Progenitor cell of endocrine pancreas (in vitro differentiated cells): ENCODE data around the gene ZNF749. TPM values are rescaled to one million over a fixed set of nuclear protein-coding genes. Genes with fewer than 3 reads are reported as not detected.

Experiments
- DNase-seq: peaks from one replicate; pipeline ENCODE4 v3.0.0; 2021; ENCODE audit warnings: low spot score; ENCODE audit not compliant: unreplicated experiment
- H3K27ac Mint-ChIP-seq: 2 replicates; pipeline ENCODE4 v1.8.0; 2021; ENCODE audit warnings: mild to moderate bottlenecking, moderate library complexity, mixed read lengths
- H3K27me3 Mint-ChIP-seq: 2 replicates; pipeline ENCODE4 v1.8.0; 2021; ENCODE audit warnings: mixed read lengths
- H3K36me3 Mint-ChIP-seq: 2 replicates; pipeline ENCODE4 v1.8.0; 2022; ENCODE audit warnings: mixed read lengths; ENCODE audit not compliant: insufficient read depth
- H3K4me1 Mint-ChIP-seq: 2 replicates; pipeline ENCODE4 v1.8.0; 2021; ENCODE audit warnings: low read depth, mixed read lengths
- H3K4me3 Mint-ChIP-seq: 2 replicates; pipeline ENCODE4 v1.8.0; 2021; ENCODE audit warnings: low read depth, mild to moderate bottlenecking, moderate library complexity, mixed read lengths
- H3K9me3 Mint-ChIP-seq: 2 replicates; pipeline ENCODE4 v1.8.0; 2021; ENCODE audit warnings: low read depth, mixed read lengths
- total RNA-seq: library from RNA; stranded (reverse); gene quantifications from 2 replicates; pipeline ENCODE4 v1.2.1, GENCODE V29; 2021
- TF ChIP-seq, protein P1 (sequence below): fragments of 200-600 bp; sonication (generic); IDR thresholded peaks from one replicate; pipeline ENCODE4 v1.5.0; 2021; ENCODE audit warnings: antibody characterized with exemption, mild to moderate bottlenecking; ENCODE audit not compliant: unreplicated experiment

Gene ZNF749
- total RNA-seq, 1 donor from 2014 or later: 25.1 TPM

DNA sequence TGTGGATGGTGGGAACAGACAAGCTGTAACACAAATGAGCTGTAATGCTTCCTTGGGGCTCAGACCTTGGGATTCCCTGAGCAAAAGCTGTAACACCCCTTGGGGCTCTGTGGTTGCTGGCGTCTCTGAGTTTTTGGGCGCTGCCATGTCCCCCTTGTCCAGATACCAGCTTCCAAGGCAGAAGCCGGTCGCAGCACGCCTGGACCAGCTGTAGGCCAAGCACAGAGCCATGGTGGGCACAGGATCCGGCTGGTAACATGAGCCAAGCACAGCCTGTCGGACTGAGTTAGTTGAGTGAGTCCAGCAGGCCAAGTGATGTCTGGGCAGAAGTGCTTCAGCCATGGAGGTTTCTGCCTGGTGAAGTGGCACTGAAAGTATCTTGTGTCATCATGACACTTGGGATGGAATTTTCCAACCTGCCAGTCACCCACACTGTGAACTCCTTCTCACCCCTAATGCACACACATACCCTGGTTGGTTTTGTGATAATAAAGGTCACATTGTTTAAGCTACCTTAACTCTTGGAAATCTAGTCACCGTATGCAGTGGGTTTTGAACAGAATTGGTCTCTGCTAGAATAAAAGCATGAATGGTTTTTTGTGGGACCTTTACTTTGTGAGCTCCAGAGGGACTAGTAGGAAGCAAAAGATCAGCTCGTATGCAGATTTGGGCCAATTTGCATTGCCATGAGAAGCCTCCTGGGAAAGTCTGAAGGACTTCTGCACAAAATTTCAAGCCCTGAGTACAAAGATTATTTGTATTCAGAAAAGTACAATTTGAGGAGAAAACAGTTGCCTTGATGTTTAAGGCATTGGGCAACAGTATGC is 31.2 kb upstream of the ZNF749 start:
- peaks cover 25% of the 10 kb centered on the region for H3K9me3 Mint-ChIP-seq
- no peak overlapping the region for H3K27ac Mint-ChIP-seq
- no peaks in the 10 kb centered on the region for H3K27me3 Mint-ChIP-seq
- no peak overlapping the region for H3K4me3 Mint-ChIP-seq
- peaks cover 1% of the 10 kb centered on the region for H3K4me1 Mint-ChIP-seq
- H3K36me3 Mint-ChIP-seq: peaks cover 30% of the 10 kb centered on the region
- DNase-seq: no peak
- TF ChIP-seq, protein P1, sequence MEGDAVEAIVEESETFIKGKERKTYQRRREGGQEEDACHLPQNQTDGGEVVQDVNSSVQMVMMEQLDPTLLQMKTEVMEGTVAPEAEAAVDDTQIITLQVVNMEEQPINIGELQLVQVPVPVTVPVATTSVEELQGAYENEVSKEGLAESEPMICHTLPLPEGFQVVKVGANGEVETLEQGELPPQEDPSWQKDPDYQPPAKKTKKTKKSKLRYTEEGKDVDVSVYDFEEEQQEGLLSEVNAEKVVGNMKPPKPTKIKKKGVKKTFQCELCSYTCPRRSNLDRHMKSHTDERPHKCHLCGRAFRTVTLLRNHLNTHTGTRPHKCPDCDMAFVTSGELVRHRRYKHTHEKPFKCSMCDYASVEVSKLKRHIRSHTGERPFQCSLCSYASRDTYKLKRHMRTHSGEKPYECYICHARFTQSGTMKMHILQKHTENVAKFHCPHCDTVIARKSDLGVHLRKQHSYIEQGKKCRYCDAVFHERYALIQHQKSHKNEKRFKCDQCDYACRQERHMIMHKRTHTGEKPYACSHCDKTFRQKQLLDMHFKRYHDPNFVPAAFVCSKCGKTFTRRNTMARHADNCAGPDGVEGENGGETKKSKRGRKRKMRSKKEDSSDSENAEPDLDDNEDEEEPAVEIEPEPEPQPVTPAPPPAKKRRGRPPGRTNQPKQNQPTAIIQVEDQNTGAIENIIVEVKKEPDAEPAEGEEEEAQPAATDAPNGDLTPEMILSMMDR: no peak

DNA sequence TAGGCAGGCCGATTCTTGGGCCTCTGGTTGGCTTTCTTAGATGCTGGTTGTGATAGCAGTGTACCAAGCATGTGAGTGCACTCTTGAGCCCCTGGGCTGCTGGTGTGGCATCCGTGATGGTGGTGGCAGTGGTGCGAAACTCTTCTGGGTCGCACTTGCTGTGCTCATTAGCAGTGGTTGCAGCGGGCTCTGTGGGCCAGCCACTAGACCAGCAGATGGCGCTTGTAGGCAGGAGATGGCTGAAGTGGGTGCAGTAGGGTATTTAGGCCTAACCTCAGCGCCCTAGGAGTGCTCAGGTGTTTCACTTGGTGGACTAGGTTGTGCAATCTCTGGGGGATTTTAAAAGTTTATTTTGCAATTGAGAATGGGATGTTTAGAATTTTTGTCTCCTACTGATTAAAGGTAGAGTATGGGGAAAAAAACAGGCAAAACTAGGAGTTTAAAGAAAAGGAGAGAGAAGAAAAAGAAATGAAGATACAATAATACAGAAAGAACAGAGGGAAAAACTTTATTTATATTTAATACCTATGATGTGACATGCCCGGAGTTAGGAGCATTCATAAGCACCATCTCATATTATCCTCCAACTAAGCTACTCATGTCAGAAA is 28.5 kb upstream of the ZNF749 start:
- TF ChIP-seq, protein P1: peak; percentile 82
- Mint-ChIP-seq H3K27ac (no peak overlapping the region), H3K36me3 (peaks cover 8% of the 10 kb centered on the region), H3K4me3 (no peak overlapping the region), H3K9me3 (peaks cover 6% of the 10 kb centered on the region), H3K4me1 (peaks cover 8% of the 10 kb centered on the region), H3K27me3 (no peaks in the 10 kb centered on the region)
- DNase-seq: peak; percentile 62

DNA sequence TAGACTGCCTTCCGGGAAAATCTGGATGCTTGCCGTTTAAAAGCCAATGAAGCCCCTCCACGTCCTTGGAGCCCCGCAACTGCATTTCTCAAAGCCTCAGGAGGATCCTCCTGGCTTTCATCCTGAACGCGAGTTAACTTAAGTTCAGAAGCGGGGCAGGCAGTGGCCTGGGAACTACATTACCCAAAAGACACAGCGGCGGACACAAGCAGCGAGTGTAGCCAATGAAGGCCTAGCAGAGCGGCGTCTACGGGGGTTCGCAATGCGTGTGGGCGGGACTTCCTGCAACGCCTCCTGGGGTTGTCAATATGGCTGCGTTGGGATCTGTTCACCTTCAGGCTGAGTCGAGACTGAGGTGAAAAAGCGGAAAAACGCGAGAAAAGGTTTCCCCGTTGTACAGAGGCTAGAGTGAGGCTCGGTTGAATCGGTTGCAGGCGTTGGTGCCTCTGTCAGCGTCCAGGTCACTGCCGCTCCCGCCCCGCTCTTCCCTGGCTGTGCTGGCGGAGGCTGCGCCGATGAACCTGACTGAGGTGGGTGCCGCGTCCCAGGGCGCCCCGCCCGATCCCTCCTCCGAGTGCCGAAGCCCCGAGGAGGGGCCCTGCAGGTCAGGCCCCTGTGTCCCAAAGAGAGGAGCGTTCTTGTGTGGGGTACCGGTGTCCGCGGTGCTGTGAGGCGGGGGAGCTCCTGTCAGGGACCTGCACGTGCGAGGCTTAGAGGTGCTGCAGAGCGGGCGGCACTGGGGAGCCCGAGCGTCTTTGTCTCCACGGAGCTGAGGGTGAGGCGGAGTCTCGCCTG is 24.1 kb upstream of the ZNF749 start, which contains the start of gene ZNF17:
TSS of gene ZNF17 (plus strand) at position 285 of the 795 bp plus-strand sequence. CDS start 2,455 bp downstream, outside the sequence.
- Mint-ChIP-seq H3K4me1 (peaks cover 12% of the 10 kb centered on the region), H3K27me3 (no peaks in the 10 kb centered on the region), H3K9me3 (no peaks in the 10 kb centered on the region), H3K4me3 (peak within 1 kb of the TSS; percentile 96), H3K27ac (peak within 1 kb of the TSS; percentile 96), H3K36me3 (peaks cover 12% of the 10 kb centered on the region)
- TF ChIP-seq, protein P1: no peak
- DNase-seq: peak; percentile 72

DNA sequence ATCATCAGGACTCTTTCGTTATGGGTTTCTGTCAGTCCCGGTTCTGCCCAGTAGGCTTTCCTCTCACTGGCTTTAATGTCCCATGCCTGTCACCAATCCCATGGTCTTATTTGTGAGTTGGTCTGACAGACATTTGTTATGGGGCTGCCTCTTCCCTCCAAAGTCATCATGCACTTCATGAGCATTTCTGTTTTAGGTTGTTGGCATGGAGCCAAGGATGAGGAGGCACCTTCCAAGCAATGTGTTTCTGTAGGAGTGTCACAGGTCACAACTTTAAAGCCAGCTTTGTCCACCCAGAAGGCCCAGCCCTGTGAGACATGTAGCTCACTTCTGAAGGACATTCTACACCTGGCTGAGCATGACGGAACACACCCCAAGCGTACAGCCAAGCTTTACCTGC is 15.7 kb upstream of the ZNF749 start:
- no peak overlapping the region for H3K4me3 Mint-ChIP-seq
- no peaks in the 10 kb centered on the region for H3K27me3 Mint-ChIP-seq
- TF ChIP-seq, protein P1: no peak
- no peak overlapping the region for H3K27ac Mint-ChIP-seq
- H3K9me3 Mint-ChIP-seq: peaks cover 38% of the 10 kb centered on the region
- no peaks in the 10 kb centered on the region for H3K4me1 Mint-ChIP-seq
- peaks cover 62% of the 10 kb centered on the region for H3K36me3 Mint-ChIP-seq
- no peak for DNase-seq

DNA sequence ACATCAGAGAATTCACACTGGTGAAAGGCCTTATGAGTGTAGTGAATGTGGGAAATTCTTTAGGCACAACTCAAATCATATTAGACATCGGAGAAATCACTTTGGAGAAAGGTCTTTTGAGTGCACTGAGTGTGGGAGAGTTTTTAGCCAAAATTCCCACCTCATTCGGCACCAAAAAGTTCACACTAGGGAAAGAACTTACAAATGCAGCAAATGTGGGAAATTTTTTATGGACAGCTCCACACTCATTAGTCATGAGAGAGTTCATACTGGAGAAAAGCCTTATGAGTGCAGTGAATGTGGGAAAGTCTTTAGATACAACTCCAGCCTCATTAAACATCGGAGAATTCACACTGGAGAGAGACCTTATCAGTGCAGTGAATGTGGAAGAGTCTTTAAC is 14.1 kb upstream of the ZNF749 start:
- Mint-ChIP-seq H3K36me3 (peaks cover 54% of the 10 kb centered on the region), H3K9me3 (peaks cover 38% of the 10 kb centered on the region), H3K4me3 (no peak overlapping the region), H3K27ac (no peak overlapping the region), H3K4me1 (no peaks in the 10 kb centered on the region), H3K27me3 (no peaks in the 10 kb centered on the region)
- TF ChIP-seq, protein P1: no peak
- no peak for DNase-seq
